Measurements from ENCODE around the gene SLC13A3.

SLC13A3 gene

DNA sequence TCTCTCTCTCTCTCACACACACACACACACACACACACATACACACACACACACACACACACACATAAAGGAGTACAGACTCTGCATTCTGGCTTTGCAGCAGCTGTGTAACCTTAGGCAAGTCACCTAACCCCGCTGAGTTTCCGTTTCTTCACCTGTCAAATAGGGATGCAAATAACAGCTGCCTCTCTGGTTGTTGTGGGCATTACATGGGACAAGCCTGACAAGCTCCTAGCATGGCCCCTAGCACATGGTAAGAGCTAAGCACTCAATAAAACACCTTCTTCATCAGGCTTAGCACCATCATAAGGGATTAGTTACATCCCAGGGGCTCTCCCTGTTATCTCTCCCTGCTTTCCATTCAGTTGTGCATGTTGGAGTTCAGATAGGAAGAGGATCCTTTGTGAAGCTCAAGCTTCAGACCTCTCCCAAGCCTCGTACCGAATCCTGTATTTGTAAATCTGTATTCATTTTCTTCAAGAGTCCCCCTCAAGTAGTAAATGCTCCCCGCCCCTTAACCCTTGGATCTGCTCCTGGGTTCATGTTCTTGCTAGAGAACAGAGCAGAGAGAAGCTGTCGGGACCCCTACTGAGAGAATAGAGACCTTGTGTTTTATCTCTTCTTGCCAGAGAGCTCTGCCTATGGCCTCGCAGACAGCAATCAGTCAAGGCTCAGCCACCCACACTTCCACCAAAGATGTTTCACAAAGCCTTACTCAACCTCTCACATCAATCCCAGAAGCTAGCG, 2.2 kb downstream of the SLC13A3 start:
- DNase-seq (ENCODE audit: low read depth): no peak
- TF ChIP-seq, protein P1, sequence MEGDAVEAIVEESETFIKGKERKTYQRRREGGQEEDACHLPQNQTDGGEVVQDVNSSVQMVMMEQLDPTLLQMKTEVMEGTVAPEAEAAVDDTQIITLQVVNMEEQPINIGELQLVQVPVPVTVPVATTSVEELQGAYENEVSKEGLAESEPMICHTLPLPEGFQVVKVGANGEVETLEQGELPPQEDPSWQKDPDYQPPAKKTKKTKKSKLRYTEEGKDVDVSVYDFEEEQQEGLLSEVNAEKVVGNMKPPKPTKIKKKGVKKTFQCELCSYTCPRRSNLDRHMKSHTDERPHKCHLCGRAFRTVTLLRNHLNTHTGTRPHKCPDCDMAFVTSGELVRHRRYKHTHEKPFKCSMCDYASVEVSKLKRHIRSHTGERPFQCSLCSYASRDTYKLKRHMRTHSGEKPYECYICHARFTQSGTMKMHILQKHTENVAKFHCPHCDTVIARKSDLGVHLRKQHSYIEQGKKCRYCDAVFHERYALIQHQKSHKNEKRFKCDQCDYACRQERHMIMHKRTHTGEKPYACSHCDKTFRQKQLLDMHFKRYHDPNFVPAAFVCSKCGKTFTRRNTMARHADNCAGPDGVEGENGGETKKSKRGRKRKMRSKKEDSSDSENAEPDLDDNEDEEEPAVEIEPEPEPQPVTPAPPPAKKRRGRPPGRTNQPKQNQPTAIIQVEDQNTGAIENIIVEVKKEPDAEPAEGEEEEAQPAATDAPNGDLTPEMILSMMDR (IDR thresholded peaks at IDR 0.05; ENCODE audit: control insufficient read depth, insufficient read depth, low read depth, low read length, missing control alignments): no peak
- no peak overlapping the region for H3K4me3 ChIP-seq (ENCODE audit: control insufficient read depth, low read depth, low read length)

DNA sequence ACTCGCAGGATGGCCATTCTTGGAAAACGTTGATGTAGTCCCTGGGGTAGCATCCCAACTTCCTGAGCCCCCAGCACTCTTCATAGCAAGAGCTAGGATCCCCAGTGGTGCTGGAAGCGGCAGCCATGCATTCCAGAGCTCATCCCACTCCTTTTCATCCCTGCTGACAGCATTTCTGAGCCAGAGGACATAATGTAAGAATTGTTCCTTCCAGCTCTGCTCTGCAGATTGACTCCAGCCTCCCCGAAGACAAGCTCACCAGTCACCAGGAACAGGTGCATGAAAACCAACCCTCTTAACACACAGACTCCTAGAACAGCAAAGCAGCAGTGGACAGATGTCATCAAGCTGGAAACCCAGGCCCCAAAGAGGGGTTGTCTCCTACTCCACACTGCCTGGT, 3.8 kb downstream of the SLC13A3 start:
- TF ChIP-seq, protein P1 (IDR thresholded peaks at IDR 0.05; ENCODE audit: control insufficient read depth, insufficient read depth, low read depth, low read length, missing control alignments): no peak
- no peak overlapping the region for H3K4me3 ChIP-seq (ENCODE audit: control insufficient read depth, low read depth, low read length)
- DNase-seq (ENCODE audit: low read depth): no peak

DNA sequence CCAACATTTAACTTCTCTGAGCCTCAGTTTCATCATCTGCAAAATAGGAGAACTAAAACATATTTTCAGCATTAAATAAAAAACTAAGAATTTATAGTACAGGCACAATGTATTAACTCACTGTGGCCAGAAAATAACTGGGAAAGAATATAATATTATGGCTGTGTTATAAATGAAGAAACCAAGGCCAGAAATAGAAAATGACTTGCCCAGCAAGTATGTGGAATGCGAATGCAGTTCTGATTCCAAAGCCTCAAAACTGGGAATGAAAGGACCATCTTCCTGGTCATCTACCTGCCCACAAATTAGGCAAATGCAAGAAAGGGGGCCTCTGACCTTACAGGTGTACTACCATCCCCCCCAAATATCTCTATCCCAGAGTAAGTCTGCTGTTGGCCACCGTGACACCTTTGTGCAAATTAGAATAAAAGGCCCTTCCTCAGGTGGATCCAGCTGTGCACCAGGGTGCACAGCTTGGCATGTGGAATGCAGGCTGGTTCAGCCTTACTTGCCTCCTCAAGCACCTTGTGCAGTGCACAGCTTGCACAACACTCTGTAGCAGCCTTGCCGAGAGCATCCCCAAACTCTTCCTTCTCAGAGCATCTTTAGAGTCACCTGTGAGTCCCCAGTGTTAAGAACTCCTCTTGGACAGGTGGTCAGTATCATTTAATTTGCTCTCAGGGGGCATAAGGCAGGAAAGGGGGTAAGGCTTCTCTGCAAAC, 4.4 kb downstream of the SLC13A3 start:
- DNase-seq (ENCODE audit: low read depth): no peak
- TF ChIP-seq, protein P1 (IDR thresholded peaks at IDR 0.05; ENCODE audit: control insufficient read depth, insufficient read depth, low read depth, low read length, missing control alignments): no peak
- H3K4me3 ChIP-seq (ENCODE audit: control insufficient read depth, low read depth, low read length): no peak overlapping the region

DNA sequence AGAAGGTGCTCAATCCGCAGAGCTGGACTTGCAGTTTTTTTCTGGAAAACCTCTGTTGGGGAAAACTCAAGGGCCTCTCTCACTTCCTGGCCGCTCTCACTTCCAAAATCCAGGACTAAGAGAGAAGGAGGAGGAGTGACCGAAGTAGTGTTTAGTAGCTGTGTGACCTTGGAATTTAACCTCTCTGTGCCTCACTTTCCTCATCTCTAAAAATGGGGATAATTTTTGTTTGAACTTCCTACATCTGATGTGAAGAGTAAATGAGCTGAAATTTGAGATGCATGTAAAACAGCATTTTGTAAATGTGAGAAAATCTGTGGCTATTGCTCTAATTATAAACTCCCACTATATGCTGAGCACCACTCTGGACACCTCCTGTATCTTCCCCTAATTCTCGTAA, 5.1 kb downstream of the SLC13A3 start:
- TF ChIP-seq, protein P1 (IDR thresholded peaks at IDR 0.05; ENCODE audit: control insufficient read depth, insufficient read depth, low read depth, low read length, missing control alignments): no peak
- H3K4me3 ChIP-seq (ENCODE audit: control insufficient read depth, low read depth, low read length): no peak overlapping the region
- DNase-seq (ENCODE audit: low read depth): no peak

DNA sequence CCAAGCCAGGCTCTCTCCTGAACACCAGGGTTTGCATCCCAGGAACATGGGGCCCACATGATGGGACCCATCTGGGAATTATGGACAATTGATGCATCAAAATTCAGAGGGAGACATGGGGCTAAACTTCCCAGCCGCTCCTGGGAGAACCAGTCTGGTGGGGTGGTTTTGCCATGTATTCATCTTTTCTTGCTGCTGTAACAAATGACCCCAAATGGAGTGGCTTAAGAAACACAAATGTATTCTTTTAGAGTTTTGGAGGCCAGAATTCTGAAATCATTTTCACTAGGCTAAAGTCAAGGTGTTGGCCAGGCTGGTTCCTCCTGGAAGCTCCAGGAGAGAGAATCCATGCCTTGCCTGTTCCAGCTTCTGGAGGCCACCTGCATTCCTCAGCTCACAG, 6.5 kb downstream of the SLC13A3 start:
- no peak for DNase-seq (ENCODE audit: low read depth)
- H3K4me3 ChIP-seq (ENCODE audit: control insufficient read depth, low read depth, low read length): no peak overlapping the region
- TF ChIP-seq, protein P1 (IDR thresholded peaks at IDR 0.05; ENCODE audit: control insufficient read depth, insufficient read depth, low read depth, low read length, missing control alignments): no peak

DNA sequence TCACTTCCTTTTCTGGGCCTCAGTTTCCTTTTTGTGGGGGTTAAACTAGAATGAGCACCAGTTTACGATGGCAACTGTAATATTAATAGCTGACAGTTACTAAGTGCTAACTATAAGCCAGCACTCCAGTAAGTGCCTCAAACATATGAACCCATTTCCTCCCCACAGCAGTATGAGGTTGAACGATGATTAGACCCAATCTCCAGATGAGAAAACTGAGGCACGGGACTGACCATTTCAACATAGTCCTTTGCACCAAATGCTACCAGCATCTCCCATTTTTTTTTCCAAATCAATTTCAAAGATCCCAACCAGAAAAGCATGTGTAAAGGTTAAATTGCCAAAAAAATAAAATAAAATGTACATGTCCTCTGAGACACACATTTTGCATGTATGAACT, 7.1 kb downstream of the SLC13A3 start:
- no peak for DNase-seq (ENCODE audit: low read depth)
- TF ChIP-seq, protein P1 (IDR thresholded peaks at IDR 0.05; ENCODE audit: control insufficient read depth, insufficient read depth, low read depth, low read length, missing control alignments): no peak
- H3K4me3 ChIP-seq (ENCODE audit: control insufficient read depth, low read depth, low read length): no peak overlapping the region

Data from AG09309 (cell line).